Measurements from ENCODE around the gene FAM83G.

FAM83G gene

DNA sequence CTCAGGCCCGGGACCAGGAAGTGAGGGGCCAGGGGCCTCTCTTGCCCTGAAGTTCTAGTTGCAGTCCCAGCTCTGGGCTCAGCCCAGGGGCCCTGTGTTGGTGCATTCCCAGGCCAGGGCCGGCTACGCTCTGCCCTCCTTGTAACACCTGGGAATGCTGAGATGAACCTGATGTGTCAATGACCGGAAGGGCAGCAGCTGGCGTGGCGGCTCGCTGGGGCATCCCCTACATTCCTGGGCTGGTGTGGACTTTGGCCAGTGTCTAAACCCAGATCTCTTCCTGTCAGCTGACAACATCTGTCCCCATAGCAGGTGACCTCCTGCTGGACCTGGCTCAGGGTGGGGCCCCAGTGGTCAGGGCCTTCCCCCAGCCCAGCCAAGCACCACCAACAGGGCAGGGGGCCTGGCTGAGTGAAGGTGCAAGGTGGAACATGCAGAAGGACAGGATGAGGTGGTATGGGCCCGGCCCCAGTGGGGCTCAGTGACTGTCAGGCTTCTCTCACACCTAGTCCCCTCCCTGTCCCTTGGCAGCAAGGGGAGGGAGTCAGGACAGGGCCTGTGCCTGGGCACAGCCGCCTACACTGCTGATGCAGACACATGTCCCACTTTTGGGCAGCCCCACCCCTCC, 15.9 kb downstream of the FAM83G start:
- no peak for DNase-seq (ENCODE audit: low read depth, low spot score)
- in situ Hi-C loops (cut with HindIII; ENCODE audit: low sequenced_read_pairs): no loop called here
- TF ChIP-seq, protein P1, sequence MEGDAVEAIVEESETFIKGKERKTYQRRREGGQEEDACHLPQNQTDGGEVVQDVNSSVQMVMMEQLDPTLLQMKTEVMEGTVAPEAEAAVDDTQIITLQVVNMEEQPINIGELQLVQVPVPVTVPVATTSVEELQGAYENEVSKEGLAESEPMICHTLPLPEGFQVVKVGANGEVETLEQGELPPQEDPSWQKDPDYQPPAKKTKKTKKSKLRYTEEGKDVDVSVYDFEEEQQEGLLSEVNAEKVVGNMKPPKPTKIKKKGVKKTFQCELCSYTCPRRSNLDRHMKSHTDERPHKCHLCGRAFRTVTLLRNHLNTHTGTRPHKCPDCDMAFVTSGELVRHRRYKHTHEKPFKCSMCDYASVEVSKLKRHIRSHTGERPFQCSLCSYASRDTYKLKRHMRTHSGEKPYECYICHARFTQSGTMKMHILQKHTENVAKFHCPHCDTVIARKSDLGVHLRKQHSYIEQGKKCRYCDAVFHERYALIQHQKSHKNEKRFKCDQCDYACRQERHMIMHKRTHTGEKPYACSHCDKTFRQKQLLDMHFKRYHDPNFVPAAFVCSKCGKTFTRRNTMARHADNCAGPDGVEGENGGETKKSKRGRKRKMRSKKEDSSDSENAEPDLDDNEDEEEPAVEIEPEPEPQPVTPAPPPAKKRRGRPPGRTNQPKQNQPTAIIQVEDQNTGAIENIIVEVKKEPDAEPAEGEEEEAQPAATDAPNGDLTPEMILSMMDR (IDR thresholded peaks at IDR 0.05; ENCODE audit: low read depth, low read length): no peak
- no peak overlapping the region for H3K4me3 ChIP-seq (ENCODE audit: low read depth, low read length)

DNA sequence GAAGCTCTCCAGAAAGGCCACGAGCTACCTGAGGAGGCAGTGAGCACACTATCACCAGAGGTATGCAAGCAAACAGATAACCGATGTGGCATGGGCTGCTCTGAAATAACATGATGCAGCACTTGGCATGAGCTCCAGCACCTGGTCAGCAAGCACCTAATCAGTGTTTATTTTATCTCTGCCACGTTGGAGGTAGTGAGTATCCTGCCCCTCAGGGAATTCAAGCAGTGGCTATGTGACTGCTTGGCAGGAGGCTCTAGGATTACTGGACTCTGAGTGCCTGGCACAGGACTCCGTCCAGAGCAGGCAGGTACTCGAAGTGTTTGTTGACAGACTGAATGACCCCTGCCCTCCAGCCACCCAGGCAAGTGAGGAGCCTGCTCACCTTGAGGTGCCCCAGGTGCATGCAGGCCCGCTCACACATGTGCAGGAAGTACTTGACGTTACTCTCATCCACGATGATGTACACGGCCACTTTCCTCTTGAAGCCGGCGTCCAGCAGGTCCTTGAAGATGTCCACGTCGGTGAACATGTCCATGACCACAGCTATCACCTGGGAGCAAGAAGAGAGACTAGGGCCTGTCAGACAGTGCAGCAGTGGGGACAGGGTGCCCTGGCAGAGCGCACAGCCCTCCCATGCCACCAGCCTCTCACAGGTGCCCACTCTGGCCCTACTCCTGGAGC, 16.6 kb downstream of the FAM83G start:
- DNase-seq (ENCODE audit: low read depth, low spot score): no peak
- in situ Hi-C loops (cut with HindIII; ENCODE audit: low sequenced_read_pairs): no loop called here
- H3K4me3 ChIP-seq (ENCODE audit: low read depth, low read length): no peak overlapping the region

DNA sequence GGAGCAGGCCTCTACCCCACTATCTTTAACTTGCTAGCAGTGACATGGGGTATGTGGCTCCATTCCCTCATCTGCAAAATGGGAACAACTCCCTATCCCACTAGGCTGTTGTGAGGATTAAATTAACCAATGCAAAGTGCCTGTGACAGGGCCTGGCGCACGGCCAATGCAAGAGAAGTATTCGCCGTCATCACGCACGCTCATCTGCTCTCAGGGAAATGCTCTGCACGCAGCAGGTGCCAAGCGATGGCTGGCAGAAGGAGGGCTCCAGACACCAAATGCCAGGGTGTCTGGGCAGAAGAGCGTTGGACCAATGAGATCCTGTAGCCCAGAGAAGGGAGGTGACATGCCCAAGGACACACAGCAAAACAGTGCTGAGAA, 17.3 kb downstream of the FAM83G start:
- no peak for DNase-seq (ENCODE audit: low read depth, low spot score)
- in situ Hi-C loops (cut with HindIII; ENCODE audit: low sequenced_read_pairs): no loop called here
- no peak overlapping the region for H3K4me3 ChIP-seq (ENCODE audit: low read depth, low read length)
- TF ChIP-seq, protein P1 (IDR thresholded peaks at IDR 0.05; ENCODE audit: low read depth, low read length): no peak

More for the DNA sequence above, 16.6 kb downstream of the FAM83G start:
- TF ChIP-seq, protein P1 (IDR thresholded peaks at IDR 0.05; ENCODE audit: low read depth, low read length): no peak

DNA sequence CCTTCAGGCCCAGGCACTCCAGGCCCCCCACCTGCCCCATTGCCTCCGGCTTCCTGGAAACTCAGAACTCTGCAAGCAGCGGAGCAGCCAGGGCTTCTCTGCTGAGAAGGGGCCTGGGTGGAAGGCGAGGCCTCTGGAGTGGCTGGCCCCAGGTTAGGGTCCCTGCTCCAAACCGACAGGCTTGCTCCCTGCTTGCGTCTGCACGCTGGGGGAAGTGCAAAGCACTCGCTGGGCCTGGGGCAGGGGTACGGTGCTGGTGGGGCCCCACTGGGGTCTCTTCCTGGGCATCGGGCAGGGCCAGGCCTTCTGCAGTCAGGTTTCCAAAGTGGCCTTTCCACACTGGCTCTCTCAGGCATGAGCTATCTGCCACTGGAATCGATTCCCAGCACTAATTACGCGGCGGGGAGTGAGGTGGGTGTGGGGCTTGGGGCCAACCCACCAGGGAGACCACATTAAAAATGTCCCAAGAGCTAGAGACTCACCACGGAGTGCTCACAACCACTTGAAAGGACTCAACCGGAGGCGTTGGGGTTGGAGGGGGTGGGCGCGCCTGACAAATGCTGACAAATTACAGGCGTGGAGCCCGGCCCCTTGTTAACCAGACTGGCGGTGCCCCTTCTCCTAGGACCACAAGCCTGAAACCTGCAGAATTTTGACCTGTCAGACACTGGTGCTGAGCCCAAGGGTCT, 17.9 kb downstream of the FAM83G start:
- no peak overlapping the region for H3K4me3 ChIP-seq (ENCODE audit: low read depth, low read length)
- DNase-seq (ENCODE audit: low read depth, low spot score): no peak
- TF ChIP-seq, protein P1 (IDR thresholded peaks at IDR 0.05; ENCODE audit: low read depth, low read length): no peak
- in situ Hi-C loops (cut with HindIII; ENCODE audit: low sequenced_read_pairs): no loop called here

DNA sequence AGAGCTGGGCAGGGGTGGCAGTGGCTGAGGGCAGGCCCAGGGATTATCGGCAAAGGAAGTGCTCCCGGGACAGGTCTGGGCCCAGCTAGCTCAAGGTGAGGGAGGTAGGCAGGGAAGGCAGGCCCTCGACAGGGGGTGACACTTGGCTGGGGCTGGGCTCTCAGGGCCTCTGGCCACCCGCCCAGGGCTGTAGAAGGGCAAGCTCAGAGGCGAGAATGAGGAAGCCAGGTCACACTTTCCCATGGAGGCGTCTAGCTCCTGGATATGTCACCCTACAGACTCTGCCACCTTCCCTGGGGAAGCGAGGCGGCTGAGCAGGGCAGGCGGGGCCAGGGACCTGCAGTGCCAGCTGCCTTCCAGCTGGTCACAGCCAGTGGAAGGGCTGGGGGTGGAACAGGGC, 19.1 kb downstream of the FAM83G start:
- in situ Hi-C loops (cut with HindIII; ENCODE audit: low sequenced_read_pairs): no loop called here

More for the DNA sequence above, 19.1 kb downstream of the FAM83G start:
- no peak overlapping the region for H3K4me3 ChIP-seq (ENCODE audit: low read depth, low read length)
- TF ChIP-seq, protein P1 (IDR thresholded peaks at IDR 0.05; ENCODE audit: low read depth, low read length): no peak
- DNase-seq (ENCODE audit: low read depth, low spot score): no peak

Data from astrocyte of the spinal cord (primary cell).